Left colon (tissue), 2 donors: ENCODE measurements around the gene RNF186. TPM values are rescaled to one million over a fixed set of nuclear protein-coding genes. Genes with fewer than 3 reads are reported as not detected.
A peak's percentile ranks its signal among the peaks of the same experiment; 100 is the strongest.
"Not testable (repeated sequence)": the region's sequence is repeated elsewhere in the genome, so short reads cannot be mapped to it uniquely, and the experiment has no call there.

ENCODE experiments used
- ATAC-seq: fragments of 200-7000 bp; cut with Tn5 transposase; one replicate; pipeline ENCODE4 v1.9.1; 2020; ENCODE audit warnings: mild to moderate bottlenecking, moderate library complexity
- DNase-seq, 2 donors: peaks; one replicate each; pipeline ENCODE4 v3.0.0-alpha.2; 2020
- intact Hi-C, 2 donors: fragments of 100-400 bp; cut with DNase I in 1 of 2; cut with micrococcal nuclease in 1 of 2; formaldehyde crosslinking; loops; one replicate each; pipeline versions ENCODE4 v1.11.2 to v1.14.0; 2022; cut with DNase I, micrococcal nuclease
- long read RNA-seq: library from polyadenylated mRNA; unstranded; transcript quantifications from one replicate; pipeline ENCODE4 v2.0.0, GENCODE V29; 2021
- total RNA-seq, 2 donors: library from RNA; stranded (reverse); fragmentation: NEBNext Ultra II Directional; extraction: Animal tissue kit (Norgen Biotek cat#: 25700); gene quantifications; one replicate each; pipeline ENCODE4 v1.2.1, GENCODE V29; 2021
- donor health status: DM: no; HTN: no; CAD: no.
- donor health status: DM: yes; HTN: yes; CAD: no.

The RNF186 gene
- total RNA-seq, result 10 to 100 TPM; 50.3 to 53.7 TPM
- long read RNA-seq, transcript RNF186-201 (1 exons, 1,250 nt), result major isoform, 33 of 33 reads
- long read RNA-seq, partial matches to known transcripts, result 0 of 33 reads
- long read RNA-seq, other reads (novel, unspliced or antisense), result 0 of 33 reads

GRCh38 chr1:19814681-19815503 lies at the start of gene RNF186:
TSS of gene RNF186 (minus strand) at chr1:19815283. CDS start at chr1:19815101, 182 bp downstream.
- DNase-seq (peak; percentile 90 to 93), ATAC-seq (peak; percentile 66)
- intact Hi-C loops, result no loop called here

- DNase-seq (no peak), ATAC-seq (no peak)
- intact Hi-C loops, result no loop called here
Measured at GRCh38 chr1:19864570-19865160, 49.6 kb upstream of the RNF186 start.

GRCh38 chr1:19862944-19863343 lies 47.9 kb upstream of the RNF186 start:
- no peak for ATAC-seq
- no peak for DNase-seq
- intact Hi-C loops, result no loop called here

- no peak for DNase-seq
- no peak for ATAC-seq
- intact Hi-C loops, result no loop called here
Measured at GRCh38 chr1:19861842-19862530, 46.9 kb upstream of the RNF186 start.

GRCh38 chr1:19861034-19861433 lies 46.0 kb upstream of the RNF186 start:
- ATAC-seq, result peak; percentile 89
- intact Hi-C loops, result no loop called here
- DNase-seq, result peak; percentile 33 to 78

- DNase-seq, result peak; percentile 40 to 74
Measured at GRCh38 chr1:19860418-19860817, 45.3 kb upstream of the RNF186 start.

GRCh38 chr1:19859876-19860275 lies 44.8 kb upstream of the RNF186 start:
- DNase-seq, result no peak
- ATAC-seq, result no peak
- intact Hi-C loops, result no loop called here

More at GRCh38 chr1:19860418-19860817, 45.3 kb upstream of the RNF186 start:
- peak; percentile 85 for ATAC-seq
- intact Hi-C loops, result no loop called here

- DNase-seq (no peak), ATAC-seq (peak; percentile 34)
Measured at GRCh38 chr1:19858893-19859292, 43.8 kb upstream of the RNF186 start.

GRCh38 chr1:19854866-19855265 lies 39.8 kb upstream of the RNF186 start:
- ATAC-seq (no peak), DNase-seq (no peak)
- intact Hi-C loops, result no loop called here

More at GRCh38 chr1:19858893-19859292, 43.8 kb upstream of the RNF186 start:
- intact Hi-C loops, result no loop called here

- DNase-seq (no peak), ATAC-seq (no peak)
- intact Hi-C loops, result no loop called here
Measured at GRCh38 chr1:19852036-19852435, 37.0 kb upstream of the RNF186 start.

GRCh38 chr1:19850214-19850613 lies 35.1 kb upstream of the RNF186 start:
- ATAC-seq, result no peak
- intact Hi-C loops, result no loop called here
- no peak for DNase-seq

- DNase-seq, ATAC-seq, intact Hi-C loops: not testable (repeated sequence)
Measured at GRCh38 chr1:19849307-19849706, 34.2 kb upstream of the RNF186 start.

GRCh38 chr1:19847334-19847733 lies 32.3 kb upstream of the RNF186 start:
- ATAC-seq, intact Hi-C loops, DNase-seq: not testable (repeated sequence)

GRCh38 chr1:19846338-19846737 lies 31.3 kb upstream of the RNF186 start:
- intact Hi-C loops, result no loop called here

GRCh38 chr1:19845555-19845954 lies 30.5 kb upstream of the RNF186 start:
- ATAC-seq (no peak), DNase-seq (no peak)
- intact Hi-C loops, result no loop called here

More at GRCh38 chr1:19846338-19846737, 31.3 kb upstream of the RNF186 start:
- DNase-seq (peak in 1 of 2 donors; percentile 18), ATAC-seq (peak; percentile 85)

GRCh38 chr1:19844731-19845495 lies 29.8 kb upstream of the RNF186 start:
- ATAC-seq (no peak), DNase-seq (no peak)
- intact Hi-C loops, result no loop called here

- intact Hi-C loops, result no loop called here
- no peak for ATAC-seq
- no peak for DNase-seq
Measured at GRCh38 chr1:19840228-19840627, 25.1 kb upstream of the RNF186 start.

GRCh38 chr1:19837866-19838265 lies 22.8 kb upstream of the RNF186 start:
- intact Hi-C loops, result no loop called here
- ATAC-seq (no peak), DNase-seq (no peak)

- intact Hi-C loops, result no loop called here
- DNase-seq (no peak), ATAC-seq (peak; percentile 38)
Measured at GRCh38 chr1:19835578-19835977, 20.5 kb upstream of the RNF186 start.
